ENCODE results near the gene UBE2F. TPM values are rescaled to one million over a fixed set of nuclear protein-coding genes. Genes with fewer than 3 reads are reported as not detected.

The UBE2F gene
- total and polyA plus RNA-seq, 9 of the 15 experiments (the other 6 are each of a cell fraction or from before 2014, with no cell fraction given) = 18.1 to 88.1 (median 53.0) TPM

DNA sequence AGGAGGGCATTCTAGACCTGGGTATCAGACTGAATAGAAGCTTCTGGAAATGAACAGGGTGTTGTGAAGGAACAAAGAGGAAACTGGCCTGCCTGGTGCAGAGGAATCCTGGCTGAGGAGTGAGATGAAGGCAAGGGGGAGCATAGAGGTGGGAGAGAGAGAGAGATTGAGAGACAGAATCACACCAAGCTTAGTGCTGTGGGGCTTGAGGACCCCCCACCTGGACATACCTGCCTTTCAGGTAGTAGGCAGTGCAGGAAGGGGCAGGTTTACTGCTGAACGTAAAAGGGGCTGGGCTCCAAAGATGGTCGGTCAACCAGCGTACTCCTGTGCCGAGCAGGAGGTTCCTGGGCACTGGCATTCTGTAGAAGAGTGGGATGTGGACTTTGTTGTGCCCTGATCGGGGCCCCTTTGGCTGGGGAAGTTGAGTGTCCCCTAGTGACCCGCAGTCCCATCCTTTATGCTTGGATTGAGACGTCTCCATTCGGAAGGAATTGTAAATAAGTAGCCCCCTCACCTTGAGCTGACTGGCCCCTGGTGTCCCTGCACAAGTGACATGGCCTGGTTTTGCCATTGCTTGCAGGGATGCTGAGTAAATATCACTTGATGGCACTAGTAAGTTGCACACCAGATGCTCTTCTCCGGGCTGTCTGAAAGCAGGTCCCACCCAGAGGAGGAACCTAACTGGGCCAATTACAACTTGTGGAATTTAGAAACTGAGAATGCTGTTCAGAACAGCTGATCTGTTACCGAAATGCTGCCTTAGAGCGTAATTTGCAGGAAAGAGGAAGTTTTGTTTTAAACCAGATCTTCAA, 1.4 kb downstream of the UBE2F start (continued):
- TF ChIP-seq HDAC6 (IDR thresholded peaks at IDR 0.05; ENCODE audit: low read depth, low read length) (no peak), ZZZ3 (IDR thresholded peaks at IDR 0.05) (no peak), TFAM (CRISPR knock-in tag; conservative IDR thresholded peaks at IDR 0.05) (no peak), L3MBTL2 (IDR thresholded peaks at IDR 0.05) (0 out of 2 replicates have a peak, but pooled peaks have one; percentile 11), ZNF41 (CRISPR knock-in tag; conservative IDR thresholded peaks at IDR 0.05) (no peak), CBX8 (IDR thresholded peaks at IDR 0.05; ENCODE audit: borderline replicate concordance, extremely low read depth, low read depth, low read length, poor library complexity, severe bottlenecking) (no peak), NR2C2 (CRISPR knock-in tag; IDR thresholded peaks at IDR 0.05) (no peak), NR2C2 (tag; IDR thresholded peaks at IDR 0.05) (no peak), GABPB1 (CRISPR knock-in tag; IDR thresholded peaks at IDR 0.05) (no peak), ZNF354B (CRISPR knock-in tag; IDR thresholded peaks at IDR 0.05) (no peak)
- TF ChIP-seq, protein P1, sequence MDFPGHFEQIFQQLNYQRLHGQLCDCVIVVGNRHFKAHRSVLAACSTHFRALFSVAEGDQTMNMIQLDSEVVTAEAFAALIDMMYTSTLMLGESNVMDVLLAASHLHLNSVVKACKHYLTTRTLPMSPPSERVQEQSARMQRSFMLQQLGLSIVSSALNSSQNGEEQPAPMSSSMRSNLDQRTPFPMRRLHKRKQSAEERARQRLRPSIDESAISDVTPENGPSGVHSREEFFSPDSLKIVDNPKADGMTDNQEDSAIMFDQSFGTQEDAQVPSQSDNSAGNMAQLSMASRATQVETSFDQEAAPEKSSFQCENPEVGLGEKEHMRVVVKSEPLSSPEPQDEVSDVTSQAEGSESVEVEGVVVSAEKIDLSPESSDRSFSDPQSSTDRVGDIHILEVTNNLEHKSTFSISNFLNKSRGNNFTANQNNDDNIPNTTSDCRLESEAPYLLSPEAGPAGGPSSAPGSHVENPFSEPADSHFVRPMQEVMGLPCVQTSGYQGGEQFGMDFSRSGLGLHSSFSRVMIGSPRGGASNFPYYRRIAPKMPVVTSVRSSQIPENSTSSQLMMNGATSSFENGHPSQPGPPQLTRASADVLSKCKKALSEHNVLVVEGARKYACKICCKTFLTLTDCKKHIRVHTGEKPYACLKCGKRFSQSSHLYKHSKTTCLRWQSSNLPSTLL (IDR thresholded peaks at IDR 0.05) = no peak
- TF ChIP-seq, protein P2, sequence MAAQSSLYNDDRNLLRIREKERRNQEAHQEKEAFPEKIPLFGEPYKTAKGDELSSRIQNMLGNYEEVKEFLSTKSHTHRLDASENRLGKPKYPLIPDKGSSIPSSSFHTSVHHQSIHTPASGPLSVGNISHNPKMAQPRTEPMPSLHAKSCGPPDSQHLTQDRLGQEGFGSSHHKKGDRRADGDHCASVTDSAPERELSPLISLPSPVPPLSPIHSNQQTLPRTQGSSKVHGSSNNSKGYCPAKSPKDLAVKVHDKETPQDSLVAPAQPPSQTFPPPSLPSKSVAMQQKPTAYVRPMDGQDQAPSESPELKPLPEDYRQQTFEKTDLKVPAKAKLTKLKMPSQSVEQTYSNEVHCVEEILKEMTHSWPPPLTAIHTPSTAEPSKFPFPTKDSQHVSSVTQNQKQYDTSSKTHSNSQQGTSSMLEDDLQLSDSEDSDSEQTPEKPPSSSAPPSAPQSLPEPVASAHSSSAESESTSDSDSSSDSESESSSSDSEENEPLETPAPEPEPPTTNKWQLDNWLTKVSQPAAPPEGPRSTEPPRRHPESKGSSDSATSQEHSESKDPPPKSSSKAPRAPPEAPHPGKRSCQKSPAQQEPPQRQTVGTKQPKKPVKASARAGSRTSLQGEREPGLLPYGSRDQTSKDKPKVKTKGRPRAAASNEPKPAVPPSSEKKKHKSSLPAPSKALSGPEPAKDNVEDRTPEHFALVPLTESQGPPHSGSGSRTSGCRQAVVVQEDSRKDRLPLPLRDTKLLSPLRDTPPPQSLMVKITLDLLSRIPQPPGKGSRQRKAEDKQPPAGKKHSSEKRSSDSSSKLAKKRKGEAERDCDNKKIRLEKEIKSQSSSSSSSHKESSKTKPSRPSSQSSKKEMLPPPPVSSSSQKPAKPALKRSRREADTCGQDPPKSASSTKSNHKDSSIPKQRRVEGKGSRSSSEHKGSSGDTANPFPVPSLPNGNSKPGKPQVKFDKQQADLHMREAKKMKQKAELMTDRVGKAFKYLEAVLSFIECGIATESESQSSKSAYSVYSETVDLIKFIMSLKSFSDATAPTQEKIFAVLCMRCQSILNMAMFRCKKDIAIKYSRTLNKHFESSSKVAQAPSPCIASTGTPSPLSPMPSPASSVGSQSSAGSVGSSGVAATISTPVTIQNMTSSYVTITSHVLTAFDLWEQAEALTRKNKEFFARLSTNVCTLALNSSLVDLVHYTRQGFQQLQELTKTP (IDR thresholded peaks at IDR 0.05; ENCODE audit: low read depth in 1 of 2, partially characterized antibody in 2 of 2) = no peak
- TF ChIP-seq, protein P3, sequence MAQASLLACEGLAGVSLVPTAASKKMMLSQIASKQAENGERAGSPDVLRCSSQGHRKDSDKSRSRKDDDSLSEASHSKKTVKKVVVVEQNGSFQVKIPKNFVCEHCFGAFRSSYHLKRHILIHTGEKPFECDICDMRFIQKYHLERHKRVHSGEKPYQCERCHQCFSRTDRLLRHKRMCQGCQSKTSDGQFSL (CRISPR knock-in tag; IDR thresholded peaks at IDR 0.05) = no peak
- TF ChIP-seq, protein P3 (tag; IDR thresholded peaks at IDR 0.05) = no peak
- TF ChIP-seq, protein P4, sequence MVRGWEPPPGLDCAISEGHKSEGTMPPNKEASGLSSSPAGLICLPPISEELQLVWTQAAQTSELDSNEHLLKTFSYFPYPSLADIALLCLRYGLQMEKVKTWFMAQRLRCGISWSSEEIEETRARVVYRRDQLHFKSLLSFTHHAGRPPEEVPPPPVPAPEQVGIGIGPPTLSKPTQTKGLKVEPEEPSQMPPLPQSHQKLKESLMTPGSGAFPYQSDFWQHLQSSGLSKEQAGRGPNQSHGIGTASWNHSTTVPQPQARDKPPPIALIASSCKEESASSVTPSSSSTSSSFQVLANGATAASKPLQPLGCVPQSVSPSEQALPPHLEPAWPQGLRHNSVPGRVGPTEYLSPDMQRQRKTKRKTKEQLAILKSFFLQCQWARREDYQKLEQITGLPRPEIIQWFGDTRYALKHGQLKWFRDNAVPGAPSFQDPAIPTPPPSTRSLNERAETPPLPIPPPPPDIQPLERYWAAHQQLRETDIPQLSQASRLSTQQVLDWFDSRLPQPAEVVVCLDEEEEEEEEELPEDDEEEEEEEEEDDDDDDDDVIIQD (CRISPR knock-in tag; IDR thresholded peaks at IDR 0.05) = no peak
- TF ChIP-seq, protein P5, sequence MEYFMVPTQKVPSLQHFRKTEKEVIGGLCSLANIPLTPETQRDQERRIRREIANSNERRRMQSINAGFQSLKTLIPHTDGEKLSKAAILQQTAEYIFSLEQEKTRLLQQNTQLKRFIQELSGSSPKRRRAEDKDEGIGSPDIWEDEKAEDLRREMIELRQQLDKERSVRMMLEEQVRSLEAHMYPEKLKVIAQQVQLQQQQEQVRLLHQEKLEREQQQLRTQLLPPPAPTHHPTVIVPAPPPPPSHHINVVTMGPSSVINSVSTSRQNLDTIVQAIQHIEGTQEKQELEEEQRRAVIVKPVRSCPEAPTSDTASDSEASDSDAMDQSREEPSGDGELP (CRISPR knock-in tag; IDR thresholded peaks at IDR 0.05; ENCODE audit: borderline replicate concordance) = peak; percentile 85

All from K562 (cell line).